Transverse colon (tissue), 4 donors: ENCODE measurements around the gene COL23A1. TPM values are rescaled to one million over a fixed set of nuclear protein-coding genes. Genes with fewer than 3 reads are reported as not detected.
A peak's percentile ranks its signal among the peaks of the same experiment; 100 is the strongest.

ENCODE experiments used
- DNase-seq: peaks from one replicate; pipeline ENCODE4 v3.0.0-alpha.2; 2019
- H3K27ac ChIP-seq, 4 donors: fragments of 200-600 bp; sonication (generic); 2 replicates each; pipeline ENCODE4 v1.5.1; 2016 to 2018; ENCODE audit warnings: inconsistent platforms in 4 of 4
- H3K27me3 ChIP-seq: fragments of 200-600 bp; sonication (generic); 2 replicates; pipeline ENCODE4 v1.5.1; 2017; ENCODE audit warnings: inconsistent platforms
- H3K36me3 ChIP-seq, 4 donors: fragments of 200-600 bp; sonication (generic); 2 replicates each; pipeline ENCODE4 v1.5.1; 2017 to 2019; ENCODE audit warnings: inconsistent platforms in 4 of 4
- H3K4me1 ChIP-seq, 4 donors: fragments of 200-600 bp; sonication (generic); 2 replicates each; pipeline ENCODE4 v1.5.1; 2017 to 2020; ENCODE audit warnings: inconsistent platforms in 4 of 4
- H3K4me3 ChIP-seq, 4 donors: fragments of 200-600 bp; sonication (generic); 1 replicate in 1 of 4; 2 replicates in 3 of 4; pipeline versions ENCODE4 v1.5.1 to v1.6.1; 2017 to 2019; ENCODE audit warnings: inconsistent platforms in 4 of 4
- H3K9me3 ChIP-seq, 2 donors: fragments of 200-600 bp; sonication (generic); 2 replicates each; pipeline ENCODE4 v1.5.1; 2017 to 2019; ENCODE audit warnings: inconsistent platforms in 2 of 2
- CTCF ChIP-seq, 5 experiments: fragments of 200-600 bp in 3 of 5; fragments of 450-650 bp in 2 of 5; sonication (generic) in 3 of 5; IDR thresholded peaks; 1 replicate in 2 of 5; 2 replicates in 3 of 5; pipeline ENCODE4 v1.5.1; 2016 to 2017; ENCODE audit warnings: antibody characterized with exemption in 5 of 5, inconsistent platforms in 3 of 5, mild to moderate bottlenecking in 2 of 5, moderate library complexity in 1 of 5
- EP300 ChIP-seq: sonication (generic); formaldehyde crosslinking; IDR thresholded peaks from one replicate; pipeline ENCODE4 v1.6.1; 2017; ENCODE audit warnings: antibody characterized with exemption, low read depth
- POLR2A ChIP-seq: fragments of 450-650 bp; IDR thresholded peaks from one replicate; pipeline ENCODE4 v1.6.1; 2016; ENCODE audit warnings: antibody characterized with exemption, mild to moderate bottlenecking, moderate library complexity
- POLR2AphosphoS5 ChIP-seq, 3 donors: sonication (generic); formaldehyde crosslinking; IDR thresholded peaks; one replicate each; pipeline ENCODE4 v1.6.1; 2016; ENCODE audit warnings: antibody characterized with exemption in 3 of 3
- WGBS, 2 donors: methylation state at CpG; one replicate each; pipeline ENCODE4 v1.1.5; 2018; ENCODE audit warnings: low coverage in 1 of 2; 5-methylcytosine and 5-hydroxymethylcytosine counted together
- in situ Hi-C, 4 donors: fragments of 200-750 bp; cut with MboI; loops; one replicate each; pipeline versions ENCODE4 v1.15.0 to v1.15.1; 2017; ENCODE audit warnings: low sequenced_read_pairs in 3 of 4, low pct_ligation_motif_present in 1 of 4, low pct_unique_long_range_greater_than_20kb in 1 of 4
- intact Hi-C: fragments of 100-400 bp; cut with DNase I; formaldehyde crosslinking; loops from one replicate; pipeline ENCODE4 v1.15.1; 2023; ENCODE audit warnings: low total_unique reads
- total RNA-seq, 4 donors: library from RNA; depleted of rRNA; stranded (reverse); fragments of >200 nt; gene quantifications; one replicate each; pipeline ENCODE4 v1.1.0, GENCODE V29; 2016

COL23A1 gene
- total RNA-seq, 4 donors from 2014 or later: 0.14 to 2.2 (median 1.4) TPM; not detected in 1

DNA sequence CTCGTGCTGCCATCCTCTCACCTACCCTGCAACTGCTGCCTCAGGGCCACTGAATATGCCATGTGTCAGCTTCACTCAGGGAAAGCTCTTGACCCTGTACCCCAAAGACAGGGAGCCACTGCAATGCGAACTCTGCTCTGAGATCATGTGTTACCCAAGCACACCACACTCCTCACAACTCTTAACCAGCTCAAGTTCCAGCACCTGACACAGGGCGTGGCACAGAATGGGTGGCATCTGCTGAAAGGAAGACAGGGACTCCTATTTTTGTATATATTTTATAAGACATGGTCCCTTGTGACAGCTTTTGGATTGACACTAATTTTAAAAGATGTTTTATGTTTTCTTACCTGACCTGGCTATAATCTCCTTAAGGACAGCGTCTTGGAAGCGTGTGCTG is 368.3 kb downstream of the COL23A1 start:
- in situ Hi-C loops (no loop called here), intact Hi-C loops (no loop called here)
- 91% methylated on average over 4 of the region's 5 CpGs; no CpG with 5 or more reads in 1 of the 2 donors for WGBS, 2 donors
- peak overlapping the region in 1 of 4 donors; percentile 4 for H3K27ac ChIP-seq
- H3K36me3 ChIP-seq: no peaks in the 10 kb centered on the region
- DNase-seq: peak; percentile 21
- H3K4me3 ChIP-seq: no peak overlapping the region
- H3K9me3 ChIP-seq: no peaks in the 10 kb centered on the region
- TF ChIP-seq POLR2A (no peak), POLR2AphosphoS5 (IDR thresholded peaks at IDR 0.05) (no peak), EP300 (no peak), CTCF (IDR thresholded peaks at IDR 0.05) (no peak)
- H3K27me3 ChIP-seq: no peaks in the 10 kb centered on the region
- peaks cover 1 to 28% (median 18%) of the 10 kb centered on the region in 4 donors for H3K4me1 ChIP-seq

DNA sequence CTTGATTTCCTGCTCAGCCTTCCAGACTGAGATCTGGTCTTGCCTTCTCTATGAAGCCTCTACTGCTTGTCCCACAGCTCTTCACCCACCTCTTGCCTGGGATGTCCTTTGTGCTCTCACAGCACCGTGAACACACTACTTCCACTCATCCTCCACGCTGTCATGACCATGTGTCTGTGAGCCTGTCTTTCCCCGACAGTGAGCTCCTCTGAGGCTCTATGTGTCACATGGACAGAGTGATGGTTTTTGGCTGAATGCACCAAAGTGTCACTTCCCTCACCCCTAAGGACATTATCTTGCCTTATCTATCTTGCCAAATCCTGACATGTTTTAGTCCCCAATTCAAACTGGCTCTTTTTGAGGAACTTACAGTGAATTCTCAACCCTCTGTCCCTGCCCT is 368.9 kb downstream of the COL23A1 start:
- no peaks in the 10 kb centered on the region for H3K9me3 ChIP-seq
- H3K27ac ChIP-seq: peak overlapping the region in 1 of 4 donors; percentile 4
- no peaks in the 10 kb centered on the region for H3K27me3 ChIP-seq
- intact Hi-C loops (no loop called here), in situ Hi-C loops (no loop called here)
- peaks cover 7 to 30% (median 21%) of the 10 kb centered on the region in 4 donors for H3K4me1 ChIP-seq
- TF ChIP-seq POLR2AphosphoS5 (IDR thresholded peaks at IDR 0.05) (peak in 1 of 3 donors; percentile 14), POLR2A (no peak)
- H3K36me3 ChIP-seq: no peaks in the 10 kb centered on the region
- 81% methylated on average over 3 of the region's 3 CpGs; no CpG with 5 or more reads in 1 of the 2 donors for WGBS, 2 donors
- H3K4me3 ChIP-seq: no peak overlapping the region
- peak; percentile 3 for DNase-seq

GRCh38 chr5:178218827-178219226 is 371.4 kb downstream of the COL23A1 start:
- intact Hi-C loops (loop anchor here (10.0 kb wide), 1 partner anchor 804 kb away; no protein-coding TSS in a partner anchor), in situ Hi-C loops (no loop called here)
- H3K4me3 ChIP-seq: no peak overlapping the region
- H3K4me1 ChIP-seq: peaks cover 17 to 41% (median 34%) of the 10 kb centered on the region in 4 donors
- H3K27me3 ChIP-seq: no peaks in the 10 kb centered on the region
- no peaks in the 10 kb centered on the region for H3K9me3 ChIP-seq
- 78 to 92% methylated on average over 3 of the region's 3 CpGs for WGBS, 2 donors
- H3K27ac ChIP-seq: peak overlapping the region in 1 of 4 donors; percentile 15
- no peak for DNase-seq
- no peak for TF ChIP-seq CTCF (IDR thresholded peaks at IDR 0.05)
- TF ChIP-seq EP300: no peak
- TF ChIP-seq POLR2A: no peak
- no peak for TF ChIP-seq POLR2AphosphoS5 (IDR thresholded peaks at IDR 0.05)
- H3K36me3 ChIP-seq: peaks cover 0 to 10% (median 5%) of the 10 kb centered on the region in 4 donors

GRCh38 chr5:178218237-178218776 is 371.9 kb downstream of the COL23A1 start:
- H3K36me3 ChIP-seq: peaks cover 0 to 10% (median 5%) of the 10 kb centered on the region in 4 donors
- 84 to 90% methylated on average over 5 of the region's 5 CpGs for WGBS, 2 donors
- peak overlapping the region in 1 of 4 donors; percentile 15 for H3K27ac ChIP-seq
- TF ChIP-seq EP300: no peak
- TF ChIP-seq POLR2A: no peak
- TF ChIP-seq CTCF (IDR thresholded peaks at IDR 0.05): no peak
- TF ChIP-seq POLR2AphosphoS5 (IDR thresholded peaks at IDR 0.05): no peak
- no peak overlapping the region for H3K4me3 ChIP-seq
- in situ Hi-C loops (no loop called here), intact Hi-C loops (loop anchor here (10.0 kb wide), 1 partner anchor 804 kb away; no protein-coding TSS in a partner anchor)
- peaks cover 17 to 47% (median 39%) of the 10 kb centered on the region in 4 donors for H3K4me1 ChIP-seq
- H3K27me3 ChIP-seq: no peaks in the 10 kb centered on the region
- no peak for DNase-seq
- H3K9me3 ChIP-seq: no peaks in the 10 kb centered on the region
